CD4-positive, alpha-beta T cell treated with Interleukin-4 for 1 hour (primary cell): ENCODE results near the gene ASCC1.
A peak's percentile ranks its signal among the peaks of the same experiment; 100 is the strongest.

Source experiments
- DNase-seq, 2 donors: peaks; one replicate each; pipeline ENCODE4 v3.0.0-alpha.2; 2020 to 2022

ASCC1 gene

DNA sequence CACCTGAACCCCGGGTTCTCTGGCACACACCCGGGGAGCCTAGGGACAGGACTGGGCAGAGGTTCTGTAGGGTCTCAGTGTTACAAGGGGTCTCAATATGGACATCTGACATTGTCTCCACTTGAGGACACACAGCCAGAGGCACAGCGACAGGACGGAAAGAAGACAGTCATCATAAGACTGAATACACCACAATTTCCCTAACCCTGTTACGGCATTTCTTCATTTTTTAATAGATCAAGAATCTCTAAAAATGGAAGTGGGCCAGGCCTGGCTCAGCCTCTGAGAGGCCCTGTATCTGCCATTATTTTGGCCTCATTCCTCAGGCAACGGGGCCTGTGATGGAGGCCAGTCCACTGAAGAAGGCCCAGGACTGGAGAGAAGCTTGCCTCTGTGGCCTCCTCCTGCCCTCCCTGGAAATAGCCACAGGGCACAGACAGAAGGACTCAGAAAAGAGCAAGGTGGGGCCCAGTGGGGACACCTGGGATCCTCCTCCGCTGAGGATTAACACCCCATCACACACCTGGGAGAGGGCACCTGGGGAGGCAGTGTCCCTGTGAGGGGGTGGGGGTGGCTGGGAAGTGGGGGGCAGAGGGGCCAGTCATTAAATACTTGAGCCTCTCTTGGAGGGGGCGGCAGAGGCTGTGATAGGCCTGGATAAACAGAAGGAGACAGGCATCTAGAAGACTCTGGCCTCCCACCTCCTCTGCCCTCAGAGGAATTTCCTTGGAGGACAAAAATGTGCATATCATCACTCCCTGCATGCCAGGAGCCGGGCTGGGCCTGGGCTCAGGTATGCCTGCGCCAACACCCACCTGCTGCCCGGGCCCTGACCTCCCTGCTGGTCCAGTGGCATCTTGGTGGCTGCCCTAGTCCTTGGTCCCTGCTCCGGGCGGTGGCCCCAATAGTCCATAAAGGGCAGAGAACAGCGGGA, 135.8 kb downstream of the ASCC1 start:
- DNase-seq, result no peak

DNA sequence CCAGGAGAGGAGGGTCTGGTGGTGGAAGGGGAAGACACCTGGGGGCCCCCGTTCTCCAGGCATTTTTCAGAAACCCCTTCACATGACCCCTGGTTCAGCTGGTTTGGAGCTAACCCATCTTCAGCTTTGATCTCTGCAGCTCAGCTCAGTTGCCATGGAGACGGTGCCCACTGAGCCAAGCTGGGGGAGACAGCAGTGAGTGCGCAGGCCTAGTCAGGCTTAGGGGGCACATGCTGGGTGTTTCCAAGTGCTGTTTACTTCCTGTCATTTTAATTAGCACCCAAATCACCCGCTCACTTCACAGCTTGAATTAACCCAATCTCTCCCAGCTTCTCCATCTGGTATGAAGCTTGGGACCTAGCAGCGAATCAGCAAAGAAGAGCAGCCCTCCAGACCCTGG, 136.7 kb downstream of the ASCC1 start:
- peak; percentile 80 to 86 for DNase-seq

DNA sequence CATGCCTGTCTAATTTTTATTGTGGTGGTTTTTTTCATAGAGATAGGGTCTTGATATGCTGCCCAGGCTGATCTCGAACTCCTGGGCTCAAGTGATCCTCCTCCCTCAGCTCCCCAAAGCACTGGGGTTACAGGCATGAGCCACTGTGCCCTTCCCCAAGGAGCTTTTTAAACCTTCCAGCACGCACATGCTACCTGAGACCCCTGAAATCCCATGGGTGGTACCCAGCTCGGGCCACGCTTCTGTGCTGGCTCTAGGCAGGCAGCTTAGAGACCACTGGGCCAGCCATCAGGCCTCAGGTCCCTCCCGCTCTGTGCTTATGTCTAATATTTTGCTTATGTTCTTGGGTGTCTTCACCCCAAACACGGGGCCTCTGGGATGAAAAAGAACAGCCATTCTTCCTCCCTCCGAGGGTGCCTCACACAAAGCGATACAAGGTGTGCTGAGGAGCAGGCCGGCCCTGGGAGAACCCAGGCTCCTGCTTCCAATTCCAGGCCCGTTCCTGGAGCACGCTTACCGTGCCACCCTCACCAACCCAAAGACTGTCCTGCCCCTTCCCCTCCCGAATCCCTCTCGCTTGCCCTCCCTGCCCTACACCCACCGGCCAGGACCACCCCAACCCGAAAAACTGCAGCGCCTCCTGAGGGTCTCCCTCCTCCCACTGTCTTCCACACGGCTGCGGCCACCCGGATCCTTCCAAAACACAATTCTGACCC, 138.6 kb downstream of the ASCC1 start:
- DNase-seq, result no peak

DNA sequence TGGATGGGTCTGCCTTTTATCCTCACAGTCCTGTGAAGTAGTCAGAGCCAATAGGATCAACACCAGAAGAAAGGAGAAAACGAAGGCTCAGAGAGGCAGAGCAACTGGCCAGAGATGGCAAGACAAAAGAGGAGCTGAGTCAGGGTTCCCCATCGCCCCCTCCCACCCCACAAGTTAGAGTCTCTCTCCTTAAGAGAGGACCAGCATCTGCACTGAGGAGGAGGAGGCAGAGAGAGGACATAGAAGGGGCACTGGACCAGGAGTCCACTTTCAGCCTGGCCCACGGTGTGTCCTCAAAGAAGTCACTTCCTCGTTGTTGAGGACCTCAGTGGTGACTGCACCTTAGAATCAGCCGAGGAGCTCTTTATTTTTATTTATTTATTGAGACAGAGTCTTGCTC, 139.3 kb downstream of the ASCC1 start:
- no peak for DNase-seq

- DNase-seq, result no peak
Observed at GRCh38 chr10:72075376-72076115, 140.5 kb downstream of the ASCC1 start.

DNA sequence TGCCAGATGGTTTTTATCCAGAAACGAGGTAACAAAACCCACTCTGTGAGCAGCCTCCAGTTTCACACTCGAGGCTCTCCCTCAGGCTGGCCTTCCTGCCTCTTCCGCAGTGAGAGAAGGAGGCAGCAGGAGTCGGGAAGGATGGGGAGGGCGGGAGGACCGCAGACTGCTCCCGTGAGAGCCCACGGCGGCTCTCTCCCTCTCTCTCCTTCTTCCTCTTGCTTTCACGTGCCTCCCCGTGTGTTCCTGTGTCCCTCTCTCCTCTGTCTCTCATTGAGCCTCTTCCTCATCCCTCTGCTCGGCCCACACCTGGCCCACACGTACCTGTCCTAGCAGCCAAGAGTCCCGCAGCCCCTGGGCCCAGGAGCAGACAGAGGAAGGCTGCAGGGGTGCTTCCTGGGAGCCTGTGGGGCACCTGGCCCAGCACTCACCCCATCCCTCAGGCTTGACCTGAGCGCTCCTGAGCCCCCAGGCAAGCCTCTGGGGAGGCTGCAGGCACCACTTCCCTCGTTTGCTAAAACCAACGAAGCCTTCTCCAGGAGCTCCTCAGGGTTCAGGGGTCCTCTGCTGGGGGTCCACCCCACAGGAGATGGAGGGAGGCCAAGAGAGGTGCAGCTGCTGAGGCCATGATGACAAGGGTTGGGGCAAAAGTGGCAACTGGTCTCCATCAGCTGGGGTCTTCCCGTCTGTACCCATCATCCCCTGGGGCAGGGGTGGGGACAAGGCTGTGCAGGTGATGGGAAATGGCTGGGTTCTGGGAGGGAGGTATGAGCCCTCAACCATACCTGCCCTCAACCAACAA, 141.3 kb downstream of the ASCC1 start:
- no peak for DNase-seq

- DNase-seq, result no peak
Observed at GRCh38 chr10:72073708-72074573, 142.1 kb downstream of the ASCC1 start.

DNA sequence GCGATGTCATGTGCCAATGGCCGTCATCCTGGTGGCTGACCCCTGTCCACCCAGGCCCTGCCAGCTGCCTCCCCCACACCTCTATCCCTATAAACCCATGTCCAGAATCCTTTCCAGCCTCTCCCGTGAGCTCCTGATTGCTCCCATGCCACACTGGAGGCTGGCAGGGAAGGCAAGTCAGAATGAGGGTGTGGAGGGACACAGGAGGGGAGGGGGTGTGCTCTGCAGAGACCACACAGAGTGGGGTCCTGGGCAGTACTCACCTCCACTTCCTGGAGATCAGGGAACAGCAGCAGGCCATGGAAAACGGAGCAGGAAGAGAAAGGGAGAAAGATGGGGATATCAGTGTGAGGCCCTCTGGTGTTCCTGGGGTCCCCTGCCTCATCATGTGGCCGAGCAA, 143.4 kb downstream of the ASCC1 start:
- DNase-seq, result no peak

DNA sequence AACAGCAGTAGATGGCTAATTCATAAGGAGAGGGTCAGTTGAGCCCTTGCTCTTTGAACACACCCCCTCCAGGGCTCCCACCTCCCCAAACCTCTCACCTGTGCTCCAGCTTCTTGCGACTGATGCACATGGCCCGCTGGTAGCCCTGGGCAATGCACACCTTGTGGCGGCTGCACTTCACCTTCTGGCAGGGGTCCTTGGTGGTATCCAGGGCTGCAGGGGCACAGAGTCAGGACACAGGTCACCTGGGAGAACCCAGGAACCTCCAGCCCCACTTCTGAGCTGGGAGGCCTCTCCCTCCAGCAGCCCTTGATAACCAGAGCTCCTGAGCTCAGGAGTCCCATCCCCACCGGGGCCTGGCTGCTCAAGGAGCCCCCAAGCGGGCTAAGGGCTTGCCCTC, 144.0 kb downstream of the ASCC1 start:
- no peak for DNase-seq

DNA sequence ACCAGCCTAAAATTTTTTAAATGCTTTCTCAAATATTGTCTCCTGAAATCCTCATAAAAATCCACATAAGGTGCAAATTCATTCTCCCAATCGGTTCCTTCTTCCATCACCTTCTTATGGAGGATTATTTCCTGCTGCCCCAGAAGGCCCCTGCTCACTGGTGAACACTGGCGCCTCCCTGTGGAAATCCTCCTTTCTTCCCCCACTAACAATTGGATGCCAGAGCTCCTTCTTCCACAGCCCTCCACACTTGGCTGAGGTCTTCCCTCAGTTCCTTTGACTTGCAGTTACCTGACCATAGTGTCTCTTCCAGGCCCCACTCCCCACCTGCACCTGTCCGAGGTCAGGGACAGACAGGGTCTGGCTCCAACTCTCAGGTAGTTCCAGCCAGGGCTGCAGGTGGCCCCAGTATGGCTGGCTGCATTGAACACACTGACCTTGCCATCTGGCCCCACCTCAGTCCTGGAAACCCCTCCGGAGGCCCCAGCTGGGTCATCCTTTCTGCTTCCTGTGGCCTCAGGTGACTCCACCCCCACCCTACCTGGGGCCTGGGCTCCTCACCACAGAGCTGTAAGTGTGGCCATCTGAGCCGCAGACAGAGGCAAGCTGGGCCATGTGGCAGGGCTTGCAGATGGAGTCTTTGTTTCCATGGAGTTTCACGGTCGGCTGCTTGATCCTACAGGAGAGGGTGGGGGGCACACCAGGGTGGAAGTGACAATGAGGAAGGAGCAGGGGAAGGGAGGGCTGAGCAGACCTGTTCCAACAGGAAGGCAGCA, 146.1 kb downstream of the ASCC1 start:
- DNase-seq, result no peak

- no peak for DNase-seq
Observed at GRCh38 chr10:72068901-72069446, 147.1 kb downstream of the ASCC1 start.

DNA sequence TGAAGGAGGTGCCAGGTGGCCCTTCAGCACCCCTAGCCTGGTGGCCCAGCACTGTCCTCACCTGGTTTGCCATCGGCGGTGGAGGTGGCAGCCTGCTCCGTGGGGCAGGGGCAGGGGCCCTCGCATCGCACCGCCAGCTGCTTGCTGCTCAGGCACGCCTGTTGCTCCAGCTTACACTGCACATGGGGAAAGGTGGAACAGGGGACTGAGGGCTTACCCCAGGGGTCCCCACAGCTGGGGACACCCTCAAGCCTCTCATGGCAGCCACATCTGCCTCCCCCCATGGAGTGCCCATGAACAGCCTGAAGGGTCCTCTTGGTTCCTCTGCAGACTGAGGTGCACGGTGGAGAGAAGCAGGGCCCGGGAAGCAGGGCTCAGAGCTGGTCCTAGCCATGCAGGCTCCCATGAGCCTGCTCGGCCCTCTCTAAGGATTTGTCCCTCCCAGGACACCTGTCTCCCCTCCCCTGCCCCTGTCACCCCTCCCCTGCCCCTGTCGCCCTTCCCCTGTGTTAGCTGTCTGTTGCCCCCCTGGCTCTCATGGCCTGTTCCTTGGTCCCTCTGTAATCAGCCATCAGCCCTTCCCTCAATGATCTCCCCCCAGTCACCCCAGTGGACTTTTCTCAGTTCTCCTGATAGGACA, 147.8 kb downstream of the ASCC1 start:
- no peak for DNase-seq

DNA sequence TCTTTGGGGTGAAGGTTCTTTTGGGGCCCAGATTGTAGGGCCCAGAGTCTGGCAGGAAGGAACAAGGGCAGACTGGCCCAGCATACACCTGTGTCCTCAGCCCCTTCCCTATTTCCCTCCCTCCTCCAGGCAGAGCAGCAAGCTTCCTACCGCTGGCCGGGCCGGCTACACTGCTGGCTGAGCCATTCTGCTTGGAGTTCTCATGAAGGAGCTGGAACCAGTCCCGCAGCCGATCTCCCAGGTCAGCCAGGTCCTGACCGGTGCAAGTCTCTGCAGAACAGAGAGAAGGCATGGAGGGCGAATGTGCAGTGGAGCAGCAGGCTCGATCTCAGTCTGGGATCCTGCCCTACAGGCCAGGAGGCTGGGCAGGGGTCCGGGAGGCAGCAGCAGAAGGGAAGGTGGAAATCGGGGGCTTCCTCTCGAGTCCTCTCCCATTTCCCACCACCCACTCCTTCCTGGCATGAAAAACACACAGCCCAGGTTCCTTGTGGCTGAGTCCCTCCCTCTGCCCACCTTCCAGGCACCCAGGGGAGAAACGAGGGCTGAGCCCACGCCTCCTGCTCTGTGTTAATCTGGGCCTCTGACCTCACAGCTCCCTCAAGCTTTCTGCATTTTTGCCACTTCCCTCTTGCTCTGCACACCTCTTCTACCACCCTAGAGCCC, 148.5 kb downstream of the ASCC1 start:
- DNase-seq, result no peak

- no peak for DNase-seq
Observed at GRCh38 chr10:72066318-72067284, 149.5 kb downstream of the ASCC1 start.

GRCh38 chr10:72065439-72066025, 150.5 kb downstream of the ASCC1 start:
- DNase-seq, result no peak

GRCh38 chr10:72063703-72064391, 152.2 kb downstream of the ASCC1 start:
- DNase-seq, result no peak
